Heart right ventricle (tissue), 16 donors: ENCODE measurements around the gene SSR1. TPM values are rescaled to one million over a fixed set of nuclear protein-coding genes. Genes with fewer than 3 reads are reported as not detected.

Experiments used
- ATAC-seq, 8 donors: fragments of 200-7000 bp; cut with Tn5 transposase; one replicate each; pipeline ENCODE4 v1.9.1; 2020; ENCODE audit warnings: mild to moderate bottlenecking in 8 of 8, moderate library complexity in 8 of 8, moderate number of reproducible peaks in 1 of 8
- DNase-seq, 2 donors: peaks; one replicate each; pipeline ENCODE4 v3.0.0-alpha.2; 2020
- H3K27ac ChIP-seq, 10 donors: fragments of 200-600 bp; sonication (generic) in 2 of 10; one replicate each; pipeline versions ENCODE4 v1.5.0 to v1.8.0; 2020 to 2022; ENCODE audit warnings: mild to moderate bottlenecking in 3 of 10
- H3K27me3 ChIP-seq, 7 donors: fragments of 200-600 bp; one replicate each; pipeline ENCODE4 v1.8.0; 2021 to 2022; ENCODE audit warnings: mild to moderate bottlenecking in 2 of 7
- H3K36me3 ChIP-seq, 9 donors: fragments of 200-600 bp; sonication (generic) in 1 of 9; one replicate each; pipeline versions ENCODE4 v1.5.0 to v1.8.0; 2020 to 2022; ENCODE audit warnings: mild to moderate bottlenecking in 2 of 9
- H3K4me1 ChIP-seq, 9 donors: fragments of 200-600 bp; sonication (generic) in 1 of 9; one replicate each; pipeline versions ENCODE4 v1.5.0 to v1.8.0; 2020 to 2022; ENCODE audit warnings: mild to moderate bottlenecking in 4 of 9
- H3K4me3 ChIP-seq, 10 donors: fragments of 200-600 bp; sonication (generic) in 2 of 10; one replicate each; pipeline versions ENCODE4 v1.5.0 to v1.8.0; 2020 to 2022; ENCODE audit warnings: mild to moderate bottlenecking in 7 of 10, moderate library complexity in 2 of 10
- H3K9me3 ChIP-seq, 11 donors: fragments of 200-600 bp in 10 of 11; sonication (generic) in 2 of 11; one replicate each; pipeline versions ENCODE4 v1.5.0 to v1.8.0; 2013 to 2022; ENCODE audit warnings: mild to moderate bottlenecking in 2 of 11, control low read depth in 1 of 11, moderate library complexity in 1 of 11
- WGBS, 2 donors: extraction: QIAGEN DNeasy Blood & Tissue Kit; methylation state at CpG; one replicate each; pipeline ENCODE4 v1.1.7; 2013; ENCODE audit warnings: inconsistent platforms in 1 of 2; 5-methylcytosine and 5-hydroxymethylcytosine counted together
- intact Hi-C, 10 donors: fragments of 100-400 bp; cut with DNase I; formaldehyde crosslinking; loops; one replicate each; pipeline versions ENCODE4 v1.11.1 to v1.14.2; 2022
- polyA plus RNA-seq, 2 donors: library from polyadenylated mRNA; stranded (reverse); fragments of 200-250 nt; gene quantifications; one replicate each; pipeline ENCODE4 v1.2.3, GENCODE V29; 2013
- total RNA-seq, 10 donors: library from RNA; stranded (reverse); fragmentation: NEBNext Ultra II Directional in 3 of 10; extraction: Animal tissue kit (Norgen Biotek cat#: 25700) in 3 of 10; gene quantifications; one replicate each; pipeline versions ENCODE4 v1.2.1 to v1.2.4, GENCODE V29; 2021 to 2023
- TF ChIP-seq, protein P1 (sequence below), 9 donors: fragments of 200-600 bp; sonication (generic) in 2 of 9; IDR thresholded peaks; one replicate each; pipeline versions ENCODE4 v1.5.0 to v1.8.0; 2021 to 2022; ENCODE audit warnings: antibody characterized with exemption in 9 of 9, mild to moderate bottlenecking in 5 of 9, moderate library complexity in 1 of 9
- donor health status: Arrhythmogenic right ventricular cardiomyopathy.
- donor health status: ischemic (EF 13 %, LVEDD 7.1; RV severe dilation, severe dysfunction).
- donor health status: healthy with polysubstance abuse.
- donor health status: DM: no; HTN: yes; CAD: no.
- donor health status: DM: no; HTN: no; CAD: no.
- donor health status: ischemic (EF 25% LVEDD 6.9; RV normal size, moderate dysfunction).
- donor health status: ischemic (EF 25% LVEDD 5.7; RV mildly dilated, moderate dysfunction).
- donor health status: healthy.
- donor health status: DM: yes; HTN: yes; CAD: no.
- donor health status: Ischemic cardiomyopathy.
- donor health status: ischemic (EF 35%, LVEDD 5.7; RV mildly dilated, moderate dysfunction).
- donor health status: nonischemic (EF 11% LVEDD 7.7; RV severe dilation, severe dysfunction).
- donor health status: DM: yes; HTN: yes; CAD: no.
- donor health status: PGD.
- donor health status: ischemic (EF 29% LVEDD 5.4; RV normal size, mild dysfunction).
- donor health status: nonischemic (EF 23%, LVEDD 6.1; RV moderate dilation, normal function).

SSR1 gene
- total and polyA plus RNA-seq, 12 donors: 8.3 to 80.5 (median 60.8) TPM

DNA sequence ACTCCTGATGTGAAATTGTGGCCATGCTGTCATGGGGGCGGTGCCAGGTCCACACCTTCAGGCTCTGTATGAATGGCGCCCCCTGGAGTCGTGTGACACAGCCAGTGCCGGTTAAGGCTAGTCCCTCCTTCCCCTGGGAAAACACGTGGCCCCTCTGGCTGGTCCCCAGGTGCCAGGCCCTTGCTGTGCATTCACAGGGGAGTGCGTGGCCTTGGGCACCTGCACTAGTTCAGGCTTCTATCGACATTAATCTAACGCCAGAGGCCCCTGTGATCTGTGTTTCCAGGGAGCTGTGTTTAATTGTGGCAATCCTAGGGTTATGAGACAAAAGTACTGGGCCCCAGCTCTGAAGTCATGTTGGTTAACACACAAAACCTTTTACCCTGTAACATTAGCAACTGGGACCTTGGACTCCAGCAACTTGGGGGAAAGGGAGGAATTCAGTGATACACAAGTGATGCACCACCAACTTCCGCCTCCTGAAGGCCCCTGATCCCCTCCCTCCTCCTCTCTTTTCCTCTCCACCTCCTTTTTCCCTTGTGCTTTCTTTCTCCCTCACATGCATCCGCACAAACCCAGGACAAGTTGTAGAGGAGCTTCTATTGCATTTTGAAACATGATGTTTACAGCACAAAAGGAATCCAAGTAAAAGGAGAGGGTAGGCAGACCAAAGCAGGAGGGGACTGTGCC lies 74.0 kb downstream of the SSR1 start:
- no peak overlapping the region for H3K4me3 ChIP-seq
- intact Hi-C loops: loop anchor here in 7 of 10 donors (1.0 to 10.0 kb wide), 7 partner anchors 124 to 334 kb away; partner anchors contain the start of gene RREB1 (in 1 of the 7)
- 35 to 36% methylated on average over 10 of the region's 10 CpGs for WGBS, 2 donors
- peak overlapping the region in 8 of 10 donors; percentile 10 to 65 (median 34) for H3K27ac ChIP-seq
- H3K36me3 ChIP-seq: peaks cover 0 to 60% (median 0%) of the 10 kb centered on the region in 9 donors
- ATAC-seq: peak; percentile 66 to 90 (median 85)
- no peaks in the 10 kb centered on the region for H3K9me3 ChIP-seq
- TF ChIP-seq, protein P1, sequence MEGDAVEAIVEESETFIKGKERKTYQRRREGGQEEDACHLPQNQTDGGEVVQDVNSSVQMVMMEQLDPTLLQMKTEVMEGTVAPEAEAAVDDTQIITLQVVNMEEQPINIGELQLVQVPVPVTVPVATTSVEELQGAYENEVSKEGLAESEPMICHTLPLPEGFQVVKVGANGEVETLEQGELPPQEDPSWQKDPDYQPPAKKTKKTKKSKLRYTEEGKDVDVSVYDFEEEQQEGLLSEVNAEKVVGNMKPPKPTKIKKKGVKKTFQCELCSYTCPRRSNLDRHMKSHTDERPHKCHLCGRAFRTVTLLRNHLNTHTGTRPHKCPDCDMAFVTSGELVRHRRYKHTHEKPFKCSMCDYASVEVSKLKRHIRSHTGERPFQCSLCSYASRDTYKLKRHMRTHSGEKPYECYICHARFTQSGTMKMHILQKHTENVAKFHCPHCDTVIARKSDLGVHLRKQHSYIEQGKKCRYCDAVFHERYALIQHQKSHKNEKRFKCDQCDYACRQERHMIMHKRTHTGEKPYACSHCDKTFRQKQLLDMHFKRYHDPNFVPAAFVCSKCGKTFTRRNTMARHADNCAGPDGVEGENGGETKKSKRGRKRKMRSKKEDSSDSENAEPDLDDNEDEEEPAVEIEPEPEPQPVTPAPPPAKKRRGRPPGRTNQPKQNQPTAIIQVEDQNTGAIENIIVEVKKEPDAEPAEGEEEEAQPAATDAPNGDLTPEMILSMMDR (IDR thresholded peaks at IDR 0.05): peak; percentile 51 to 78 (median 71)
- no peaks in the 10 kb centered on the region for H3K27me3 ChIP-seq
- DNase-seq: peak; percentile 88 to 89
- peaks cover 5 to 65% (median 42%) of the 10 kb centered on the region in 9 donors for H3K4me1 ChIP-seq

DNA sequence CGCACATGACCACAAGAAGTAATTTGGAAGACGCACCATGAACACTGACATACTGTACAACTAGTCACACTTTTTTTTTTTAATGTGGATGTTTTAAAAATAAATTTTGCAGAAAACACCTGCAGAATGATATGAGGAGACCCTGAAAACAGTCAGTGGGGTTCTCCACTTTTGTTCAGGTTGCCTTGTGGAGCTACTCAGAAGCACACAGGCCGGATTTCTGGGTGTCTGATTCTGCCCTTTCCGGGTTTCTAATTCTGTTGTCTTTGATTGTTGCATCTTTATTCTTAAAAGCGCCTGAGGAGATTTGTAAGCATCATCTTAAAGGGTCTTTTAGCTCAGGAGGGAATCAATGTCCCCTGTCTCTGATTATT lies 74.5 kb downstream of the SSR1 start:
- H3K4me1 ChIP-seq: peaks cover 5 to 61% (median 41%) of the 10 kb centered on the region in 9 donors
- ATAC-seq: no peak
- H3K27ac ChIP-seq: peak overlapping the region in 3 of 10 donors; percentile 10 to 45 (median 30)
- H3K27me3 ChIP-seq: no peaks in the 10 kb centered on the region
- no peaks in the 10 kb centered on the region for H3K9me3 ChIP-seq
- H3K36me3 ChIP-seq: peaks cover 0 to 65% (median 0%) of the 10 kb centered on the region in 9 donors
- H3K4me3 ChIP-seq: no peak overlapping the region
- intact Hi-C loops: loop anchor here in 6 of 10 donors (5.0 to 10.0 kb wide), 6 partner anchors 124 to 334 kb away; partner anchors contain the start of gene RREB1 (in 1 of the 6)
- TF ChIP-seq, protein P1 (IDR thresholded peaks at IDR 0.05): no peak
- 95 to 96% methylated on average over 5 of the region's 5 CpGs for WGBS, 2 donors
- DNase-seq: no peak

DNA sequence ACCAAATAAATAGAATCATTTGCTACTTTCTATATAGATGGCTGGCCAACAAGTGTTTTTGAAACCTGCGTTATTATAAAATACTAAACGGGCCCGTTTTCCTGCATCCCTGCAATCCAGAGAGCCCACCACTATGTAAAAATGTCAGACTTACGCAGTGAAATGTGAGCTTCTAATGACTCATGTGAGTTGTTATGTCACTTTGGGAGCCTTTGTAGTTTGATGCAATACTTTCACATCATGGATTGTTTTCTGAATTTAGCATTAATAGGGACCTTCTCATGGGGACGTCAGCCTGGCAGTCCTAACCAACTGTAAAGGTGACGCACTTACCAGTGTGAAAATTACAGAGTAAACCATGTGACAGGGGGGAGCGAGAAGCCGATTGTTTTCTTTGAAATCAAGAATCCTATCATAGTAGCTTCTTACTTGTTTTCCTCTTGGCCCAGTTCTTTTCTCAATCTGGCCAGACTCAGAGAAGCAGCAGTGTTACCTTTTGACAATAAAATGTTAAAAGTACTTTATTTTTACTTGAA lies 75.3 kb downstream of the SSR1 start:
- TF ChIP-seq, protein P1 (IDR thresholded peaks at IDR 0.05): no peak
- peaks cover 0 to 73% (median 0%) of the 10 kb centered on the region in 9 donors for H3K36me3 ChIP-seq
- 91 to 93% methylated on average over 8 of the region's 8 CpGs for WGBS, 2 donors
- H3K9me3 ChIP-seq: no peaks in the 10 kb centered on the region
- no peak for ATAC-seq
- H3K27ac ChIP-seq: no peak overlapping the region
- no peak for DNase-seq
- H3K27me3 ChIP-seq: no peaks in the 10 kb centered on the region
- intact Hi-C loops: loop anchor here in 6 of 10 donors (5.0 to 10.0 kb wide), 6 partner anchors 123 to 333 kb away; partner anchors contain the start of gene RREB1 (in 1 of the 6)
- no peak overlapping the region for H3K4me3 ChIP-seq
- peaks cover 5 to 54% (median 33%) of the 10 kb centered on the region in 9 donors for H3K4me1 ChIP-seq

DNA sequence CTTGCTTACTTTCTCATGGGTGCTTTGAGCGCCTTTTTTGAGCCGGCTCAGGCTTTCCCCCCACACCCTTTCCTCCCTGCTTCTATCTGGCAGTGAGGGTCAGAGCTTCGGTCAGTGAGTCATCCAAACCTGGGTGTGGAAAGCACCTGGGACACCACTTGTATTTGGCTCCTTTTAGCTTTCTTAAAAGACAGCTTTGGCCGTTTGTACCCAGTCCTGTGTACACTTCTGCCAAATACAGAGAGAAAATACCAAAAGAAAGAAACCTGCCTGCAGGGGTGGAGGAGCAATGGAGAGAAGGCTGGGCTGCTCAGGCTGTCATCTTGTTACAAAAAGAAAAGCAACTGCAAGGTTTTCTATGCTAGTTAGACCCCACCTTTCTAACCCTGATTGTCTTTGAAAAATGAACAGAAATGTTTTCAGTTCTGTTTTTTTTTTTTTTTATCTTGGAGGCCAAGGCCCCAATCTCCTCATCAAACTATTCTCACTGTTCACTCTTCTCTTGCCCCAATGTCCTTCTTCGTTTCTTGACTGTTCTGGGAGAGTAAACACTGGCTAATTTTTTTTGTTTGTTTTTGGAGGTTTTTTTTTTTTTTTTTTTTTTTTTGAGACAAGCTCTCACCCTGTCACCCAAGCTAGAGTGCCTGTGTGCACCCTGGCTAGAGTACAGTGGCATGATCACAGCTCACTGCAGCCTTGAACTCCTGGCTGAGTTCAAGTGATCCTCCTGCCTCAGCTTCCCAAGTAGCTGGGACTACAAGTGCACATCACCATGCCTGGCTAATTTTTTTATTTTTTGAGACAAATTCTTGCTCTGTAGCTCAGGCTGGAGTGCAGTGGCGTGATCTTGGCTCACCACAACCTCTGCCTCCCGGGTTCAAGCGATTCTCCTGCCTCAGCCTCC lies 76.4 kb downstream of the SSR1 start:
- Histone ChIP-seq H3K9me3 (no peaks in the 10 kb centered on the region), H3K27me3 (no peaks in the 10 kb centered on the region), H3K36me3 (peaks cover 0 to 81% (median 8%) of the 10 kb centered on the region in 9 donors), H3K27ac (peak overlapping the region in 2 of 10 donors; percentile 17 to 29), H3K4me3 (no peak overlapping the region), H3K4me1 (peaks cover 5 to 55% (median 32%) of the 10 kb centered on the region in 9 donors)
- intact Hi-C loops: loop anchor here in 6 of 10 donors (5.0 to 10.0 kb wide), 6 partner anchors 122 to 332 kb away; partner anchors contain the start of gene RREB1 (in 1 of the 6)
- peak in 2 of 8 donors; percentile 27 to 33 for ATAC-seq
- TF ChIP-seq, protein P1 (IDR thresholded peaks at IDR 0.05): no peak
- 65% methylated on average over 8 of the region's 8 CpGs for WGBS, 2 donors
- no peak for DNase-seq
